ENCODE results near the gene HESX1. TPM values are rescaled to one million over a fixed set of nuclear protein-coding genes. Genes with fewer than 3 reads are reported as not detected.

The HESX1 gene
- total and polyA plus RNA-seq, 2 of the 13 experiments (the other 11 are each of a cell fraction or from before 2014, with no cell fraction given), result 0.57 to 0.75 TPM

DNA sequence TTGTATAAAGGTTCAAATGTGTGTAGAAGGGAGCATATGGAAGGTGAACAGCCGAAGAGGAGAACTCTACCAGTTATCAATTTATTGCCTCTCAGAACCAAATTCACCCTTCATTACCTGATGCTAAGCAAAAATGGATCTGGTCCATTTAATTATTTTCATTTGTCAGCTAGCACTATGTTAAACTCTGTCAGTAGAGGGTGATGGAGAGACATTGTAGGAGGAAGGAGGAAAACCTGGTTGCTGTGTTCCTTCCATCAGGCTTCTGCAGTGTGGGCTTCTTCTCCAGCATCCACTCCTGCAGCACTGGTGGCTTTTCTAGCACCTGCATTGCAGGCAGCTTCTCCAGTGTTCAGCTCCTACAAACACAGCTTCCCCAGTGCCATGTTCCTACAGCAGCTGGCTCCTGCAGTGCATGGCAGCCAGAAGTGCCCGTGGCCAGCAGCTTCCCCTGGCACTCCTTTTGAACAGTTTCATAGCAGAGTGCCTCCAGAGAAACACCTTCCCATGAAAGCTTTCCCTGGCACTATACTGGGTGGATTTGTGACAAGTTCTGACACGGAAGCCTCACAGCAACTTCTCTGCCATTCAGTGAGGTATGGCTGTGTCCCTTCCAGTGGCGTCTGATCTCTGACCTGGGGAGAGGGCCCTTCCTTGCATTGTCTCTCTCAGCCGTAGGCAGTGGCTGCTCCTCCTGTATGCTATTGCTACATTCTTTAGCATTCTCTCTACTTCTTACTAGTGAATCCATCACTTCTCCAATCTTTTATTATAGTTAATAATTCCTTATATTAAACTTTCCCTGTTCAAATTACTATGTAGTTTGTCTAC is 20.0 kb downstream of the HESX1 start:
- 7% methylated on average over 3 of the region's 5 CpGs for WGBS (ENCODE audit: low lambda C conversion rate)
- intact Hi-C loops (cut with micrococcal nuclease; ENCODE audit: unreplicated experiment) (no loop called here), in situ Hi-C loops (cut with HindIII; ENCODE audit: extremely low pct_ligation_motif_present, low pct_unique_long_range_greater_than_20kb) (no loop called here)
- ATAC-seq, result peak; percentile 80
- peaks cover 0 to 1% of the 10 kb centered on the region in 2 experiments; a peak in 2 of 5 replicates for H3K27me3 ChIP-seq (ENCODE audit: control insufficient read depth in 1 of 2, insufficient read depth in 2 of 2, low read length in 2 of 2)
- peak; percentile 61 for FAIRE-seq
- H3K4me2 ChIP-seq (ENCODE audit: low read depth, low read length), result 0 out of 2 replicates have a peak overlapping the region, but pooled peaks have one; percentile 13
- ChIA-PET CTCF (ENCODE audit: low intra/inter-chr PET ratio, low total read pairs) (interaction anchor here (1.2 kb wide), 1 partner anchor 42 kb away, joined by 4 read pairs; no protein-coding TSS in a partner anchor), POLR2A (no interaction called here)
- no peaks in the 10 kb centered on the region for H4K20me1 ChIP-seq (ENCODE audit: insufficient read depth, low read length)
- BruUV-seq (replicated peaks), result no TSS peak
- H3K9ac ChIP-seq (ENCODE audit: insufficient read depth, low read depth, low read length), result no peak overlapping the region
- H3K9me3 ChIP-seq (ENCODE audit: low read length), result no peaks in the 10 kb centered on the region
- no peak overlapping the region for H2AFZ ChIP-seq (ENCODE audit: low read length)
- H3K79me2 ChIP-seq (ENCODE audit: insufficient read depth, low read length), result no peaks in the 10 kb centered on the region
- H3K36me3 ChIP-seq (replicated peaks in 1 of 2; ENCODE audit: control insufficient read depth in 1 of 2, insufficient read depth in 2 of 2, low read length in 2 of 2), result no peaks in the 10 kb centered on the region
- peak; percentile 14 for DNase-seq (ENCODE audit: low spot score)
- no peak overlapping the region for H3K27ac ChIP-seq (ENCODE audit: extremely low read length, insufficient read depth, low read length)
- no peak overlapping the region for H3K4me3 ChIP-seq (replicated peaks in 1 of 3; ENCODE audit: insufficient read depth in 1 of 3, low read depth in 2 of 3, low read length in 3 of 3)
- no peaks in the 10 kb centered on the region for H3K4me1 ChIP-seq (ENCODE audit: insufficient read depth, low read length)
- TF ChIP-seq ARID2 (CRISPR knock-in tag; IDR thresholded peaks at IDR 0.05; ENCODE audit: borderline replicate concordance), result 0 out of 2 replicates have a peak, but pooled peaks have one; percentile 26
- no peak for TF ChIP-seq NR2F2 (IDR thresholded peaks at IDR 0.05; ENCODE audit: borderline replicate concordance, low read depth)
- TF ChIP-seq STAG1 (CRISPR knock-in tag; IDR thresholded peaks at IDR 0.05), result peak; percentile 66
- TF ChIP-seq, protein P1, sequence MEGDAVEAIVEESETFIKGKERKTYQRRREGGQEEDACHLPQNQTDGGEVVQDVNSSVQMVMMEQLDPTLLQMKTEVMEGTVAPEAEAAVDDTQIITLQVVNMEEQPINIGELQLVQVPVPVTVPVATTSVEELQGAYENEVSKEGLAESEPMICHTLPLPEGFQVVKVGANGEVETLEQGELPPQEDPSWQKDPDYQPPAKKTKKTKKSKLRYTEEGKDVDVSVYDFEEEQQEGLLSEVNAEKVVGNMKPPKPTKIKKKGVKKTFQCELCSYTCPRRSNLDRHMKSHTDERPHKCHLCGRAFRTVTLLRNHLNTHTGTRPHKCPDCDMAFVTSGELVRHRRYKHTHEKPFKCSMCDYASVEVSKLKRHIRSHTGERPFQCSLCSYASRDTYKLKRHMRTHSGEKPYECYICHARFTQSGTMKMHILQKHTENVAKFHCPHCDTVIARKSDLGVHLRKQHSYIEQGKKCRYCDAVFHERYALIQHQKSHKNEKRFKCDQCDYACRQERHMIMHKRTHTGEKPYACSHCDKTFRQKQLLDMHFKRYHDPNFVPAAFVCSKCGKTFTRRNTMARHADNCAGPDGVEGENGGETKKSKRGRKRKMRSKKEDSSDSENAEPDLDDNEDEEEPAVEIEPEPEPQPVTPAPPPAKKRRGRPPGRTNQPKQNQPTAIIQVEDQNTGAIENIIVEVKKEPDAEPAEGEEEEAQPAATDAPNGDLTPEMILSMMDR (CRISPR knock-in tag; IDR thresholded peaks at IDR 0.05), result peak; percentile 59

DNA sequence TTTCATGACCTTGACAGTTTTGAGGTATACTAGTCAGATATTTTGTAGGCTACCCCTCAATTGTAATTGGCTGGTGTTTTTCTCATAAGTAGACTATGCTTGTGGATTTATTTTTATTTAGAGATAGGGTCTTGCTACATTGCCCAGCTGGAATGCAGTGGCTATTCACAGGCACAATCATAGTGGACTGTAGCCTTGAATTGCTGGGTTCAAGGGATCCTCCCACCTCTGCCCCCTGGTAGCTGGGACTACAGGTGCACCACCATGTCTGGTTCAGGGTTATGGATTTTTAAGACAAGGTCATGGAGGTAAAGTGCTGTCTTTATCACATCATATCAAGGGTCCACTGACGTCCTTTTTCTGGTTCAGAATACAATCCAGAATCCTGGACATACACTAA is 23.7 kb downstream of the HESX1 start:
- in situ Hi-C loops (cut with HindIII; ENCODE audit: extremely low pct_ligation_motif_present, low pct_unique_long_range_greater_than_20kb), result no loop called here
- H3K4me2 ChIP-seq (ENCODE audit: low read depth, low read length), result no peak overlapping the region
- ATAC-seq, result no peak

More for the DNA sequence above, 23.7 kb downstream of the HESX1 start:
- DNase-seq (ENCODE audit: low spot score) (no peak), FAIRE-seq (no peak)
- Histone ChIP-seq H3K4me1 (ENCODE audit: insufficient read depth, low read length) (no peaks in the 10 kb centered on the region), H3K4me3 (replicated peaks in 1 of 3; ENCODE audit: insufficient read depth in 1 of 3, low read depth in 2 of 3, low read length in 3 of 3) (no peak overlapping the region), H4K20me1 (ENCODE audit: insufficient read depth, low read length) (no peaks in the 10 kb centered on the region), H2AFZ (ENCODE audit: low read length) (no peak overlapping the region), H3K9ac (ENCODE audit: insufficient read depth, low read depth, low read length) (no peak overlapping the region), H3K27ac (ENCODE audit: extremely low read length, insufficient read depth, low read length) (no peak overlapping the region), H3K79me2 (ENCODE audit: insufficient read depth, low read length) (no peaks in the 10 kb centered on the region), H3K27me3 (ENCODE audit: control insufficient read depth in 1 of 2, insufficient read depth in 2 of 2, low read length in 2 of 2) (no peaks in the 10 kb centered on the region; a peak in 1 of 5 replicates), H3K36me3 (replicated peaks in 1 of 2; ENCODE audit: control insufficient read depth in 1 of 2, insufficient read depth in 2 of 2, low read length in 2 of 2) (no peaks in the 10 kb centered on the region), H3K9me3 (ENCODE audit: low read length) (no peaks in the 10 kb centered on the region)
- no peak for TF ChIP-seq ZNF121 (CRISPR knock-in tag; IDR thresholded peaks at IDR 0.05)
- no peak for TF ChIP-seq ZNF570 (CRISPR knock-in tag; IDR thresholded peaks at IDR 0.05; ENCODE audit: borderline replicate concordance)
- WGBS (ENCODE audit: low lambda C conversion rate), result 0% methylated on average over 1 of the region's 1 CpG
- CTCF ChIA-PET (ENCODE audit: low intra/inter-chr PET ratio, low total read pairs), result no interaction called here
- POLR2A ChIA-PET, result no interaction called here
- BruUV-seq (replicated peaks), result no TSS peak
- intact Hi-C loops (cut with micrococcal nuclease; ENCODE audit: unreplicated experiment), result no loop called here
